GM20431 (cell line): ENCODE data around the gene HNRNPDL.
"Not testable (repeated sequence)": the region's sequence is repeated elsewhere in the genome, so short reads cannot be mapped to it uniquely, and the experiment has no call there.

Experiments used
- in situ Hi-C: fragments of 300-500 bp; cut with MseI, MboI; formaldehyde crosslinking; loops from one replicate; pipeline ENCODE4 v1.15.0; 2020; ENCODE audit warnings: low sequenced_read_pairs; ENCODE audit not compliant: unreplicated experiment

The HNRNPDL gene

DNA sequence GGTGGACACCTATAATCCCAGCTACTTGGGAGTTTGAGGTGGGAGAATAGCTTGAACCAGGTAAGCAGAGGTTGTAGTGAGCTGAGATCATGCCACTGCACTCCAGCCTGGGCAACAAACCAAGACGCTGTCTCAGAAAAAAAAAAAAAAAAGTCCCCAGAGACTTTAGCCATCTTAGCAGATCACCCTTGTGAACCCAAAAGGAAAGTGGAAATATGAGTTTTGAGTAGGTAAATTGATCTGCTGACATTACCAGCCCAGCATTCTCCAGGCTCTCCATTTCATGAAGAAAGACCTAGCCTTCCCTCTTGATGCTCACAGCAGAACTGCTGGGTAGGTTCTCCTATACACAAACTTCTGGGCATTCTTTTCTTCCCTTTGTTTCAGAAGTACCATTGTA is 32.0 kb downstream of the HNRNPDL start:
- in situ Hi-C loops, result no loop called here

- in situ Hi-C loops, result no loop called here
These were observed 32.7 kb downstream of the HNRNPDL start for GRCh38 chr4:82397527-82397926.

DNA sequence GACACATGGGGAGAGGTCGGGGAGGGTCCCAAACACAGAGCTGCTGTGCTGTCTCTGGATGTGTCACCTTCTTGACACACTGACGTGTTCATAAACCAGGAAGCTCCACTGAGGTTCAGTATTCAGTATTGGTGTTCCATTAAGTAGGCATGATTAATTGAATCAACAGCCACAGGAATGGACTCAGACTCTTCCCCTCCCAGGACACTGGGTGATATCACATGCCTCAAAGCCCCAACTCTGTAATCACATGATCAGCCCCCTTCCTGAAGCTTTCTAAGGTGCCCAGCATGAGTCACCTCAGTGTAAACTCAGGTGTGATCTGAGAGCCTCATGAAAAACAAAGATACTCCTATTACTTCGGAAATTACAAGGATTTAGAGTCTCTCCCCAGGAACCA is 35.4 kb downstream of the HNRNPDL start:
- in situ Hi-C loops, result no loop called here

GRCh38 chr4:82390061-82390460 is 40.2 kb downstream of the HNRNPDL start:
- in situ Hi-C loops, result not testable (repeated sequence)

DNA sequence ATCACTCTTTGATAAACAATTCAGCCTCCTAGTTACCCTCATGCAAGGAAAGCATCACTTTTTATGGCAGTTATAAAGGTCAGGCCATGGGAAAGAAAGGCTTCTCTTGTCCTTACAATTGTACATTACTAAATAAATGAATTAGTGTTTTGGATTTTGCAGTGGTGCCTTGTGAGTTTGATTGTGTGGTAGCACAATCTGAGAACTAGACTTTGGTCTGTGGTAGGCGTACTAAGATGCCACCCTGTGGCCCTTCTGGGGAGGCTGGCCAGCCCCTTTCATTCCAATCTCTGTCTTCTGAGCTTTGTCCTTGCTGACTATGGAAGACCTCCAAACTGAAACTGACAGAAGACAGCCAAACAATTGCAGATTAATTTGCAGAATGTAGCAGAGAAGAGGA is 41.9 kb downstream of the HNRNPDL start:
- in situ Hi-C loops, result no loop called here

GRCh38 chr4:82386312-82386711 is 44.0 kb downstream of the HNRNPDL start:
- in situ Hi-C loops, result not testable (repeated sequence)

- in situ Hi-C loops, result no loop called here
These were observed 47.5 kb downstream of the HNRNPDL start for GRCh38 chr4:82382751-82383150.

GRCh38 chr4:82381661-82382296 is 48.5 kb downstream of the HNRNPDL start:
- in situ Hi-C loops, result no loop called here

- in situ Hi-C loops, result no loop called here
These were observed 49.0 kb downstream of the HNRNPDL start for GRCh38 chr4:82381235-82381634.

- in situ Hi-C loops, result no loop called here
These were observed 49.4 kb downstream of the HNRNPDL start for GRCh38 chr4:82380831-82381230.

DNA sequence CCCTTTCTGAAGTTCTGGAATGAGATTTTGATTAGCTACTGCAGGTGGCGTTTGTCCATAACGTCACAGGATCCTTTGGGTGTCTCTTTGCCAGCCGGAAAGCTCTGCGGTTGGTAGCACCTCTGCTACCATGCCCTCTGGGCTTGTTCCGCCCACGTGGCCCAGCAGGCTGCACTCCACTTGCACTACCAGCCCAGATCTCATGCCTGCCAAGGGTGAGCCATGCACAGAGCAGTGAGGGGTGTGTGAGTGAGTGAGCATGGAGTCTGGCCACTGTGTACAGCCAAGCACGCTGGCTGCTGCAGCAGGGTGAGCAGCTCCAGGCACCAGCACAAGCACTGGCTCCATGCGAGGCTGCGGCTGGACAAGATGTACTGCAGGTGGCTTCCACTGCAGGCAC is 49.9 kb downstream of the HNRNPDL start:
- in situ Hi-C loops, result no loop called here

DNA sequence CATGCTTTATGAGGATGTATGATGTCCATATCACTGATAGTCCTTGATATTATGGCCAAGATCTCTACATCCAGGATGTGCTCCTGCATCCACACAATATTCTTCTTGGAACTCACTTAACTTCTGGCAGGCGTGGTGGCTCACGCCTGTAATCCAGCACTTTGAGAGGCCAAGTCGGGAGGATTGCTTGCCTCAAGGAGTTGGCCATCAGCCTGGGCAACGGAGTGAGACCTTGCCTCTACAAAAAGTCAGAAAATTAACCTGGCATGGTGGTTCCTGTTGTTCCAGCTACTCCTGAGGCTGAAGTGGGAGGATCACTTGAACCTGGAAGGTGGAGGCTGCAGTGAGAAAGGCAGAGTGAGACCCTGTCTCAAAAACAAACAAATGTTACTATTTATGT is 54.2 kb downstream of the HNRNPDL start:
- in situ Hi-C loops, result no loop called here

GRCh38 chr4:82373816-82374625 is 56.2 kb downstream of the HNRNPDL start, which contains the start of gene HNRNPD:
HNRNPD (minus strand) TSS chr4:82373991; CDS start chr4:82373678, 313 bp downstream.
- in situ Hi-C loops, result no loop called here

DNA sequence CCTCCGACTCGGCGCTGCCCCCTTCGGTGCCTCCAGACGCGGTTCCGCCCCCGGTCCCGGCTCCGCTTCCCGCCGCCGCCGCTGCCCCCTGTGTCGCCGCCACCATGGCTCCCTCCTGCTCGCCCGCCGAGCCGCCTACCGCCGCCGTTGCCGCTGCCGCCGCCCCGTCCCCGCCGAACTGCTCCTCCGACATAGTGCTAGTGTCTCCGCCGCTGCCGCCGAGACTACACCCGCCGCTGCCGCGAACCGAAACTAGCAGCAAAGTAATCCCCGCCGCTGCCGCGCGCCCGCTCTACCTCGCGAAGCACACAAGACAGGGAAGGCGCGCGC is 56.8 kb downstream of the HNRNPDL start:
- in situ Hi-C loops, result no loop called here
